GM12878 (cell line): ENCODE data around the gene FNDC3B. TPM values are rescaled to one million over a fixed set of nuclear protein-coding genes. Genes with fewer than 3 reads are reported as not detected.

Experiments used
- ATAC-seq: fragments of 200-7000 bp; cut with Tn5 transposase; 3 replicates; pipeline ENCODE4 v1.9.1; 2020; ENCODE audit warnings: mild to moderate bottlenecking, moderate library complexity
- BruUV-seq: library from RNA; stranded (reverse); fragments of 400-500 nt; replicated peaks from 2 replicates; lab custom pipeline; 2021; lab: Mats Ljungman, UMichigan
- CTCF ChIA-PET: fragments of 300-600 bp; sonication (Branson Sonifier 250); formaldehyde crosslinking; extraction: SDS; loops from one replicate; lab custom pipeline; 2021; ENCODE audit warnings: inconsistent platforms; lab: Yijun Ruan, JAX
- POLR2A ChIA-PET: fragments of 350-600 bp; formaldehyde crosslinking; extraction: SDS; loops from one replicate; lab custom pipeline; 2021; ENCODE audit warnings: inconsistent platforms; lab: Charles Lee
- RAD21 ChIA-PET: fragments of 300-600 bp; sonication (Branson Sonifier 250); formaldehyde crosslinking; loops from one replicate; lab custom pipeline; 2023; ENCODE audit warnings: antibody characterized with exemption; ENCODE audit not compliant: unreplicated experiment; lab: Charles Lee
- SMC1A ChIA-PET: fragments of 300-600 bp; sonication (Branson Sonifier 250); formaldehyde crosslinking; loops from one replicate; lab custom pipeline; 2023; ENCODE audit not compliant: unreplicated experiment, uncharacterized antibody; lab: Charles Lee
- DNase-seq: peaks from one replicate; pipeline ENCODE4 v3.0.0-alpha.2; 2011; ENCODE audit warnings: low read depth, low spot score
- FAIRE-seq: peaks from 3 replicates; lab custom pipeline; 2011; peaks lifted over from hg19 to GRCh38; lab: Jason Lieb, UNC
- H2AFZ ChIP-seq: 2 replicates; pipeline ENCODE4 v1.6.0; 2011; ENCODE audit warnings: low read depth, low read length, control low read depth; ENCODE audit not compliant: control insufficient read depth
- H3K27ac ChIP-seq: 2 replicates; pipeline ENCODE4 v1.5.1; 2011; ENCODE audit warnings: control low read depth; ENCODE audit not compliant: control insufficient read depth, insufficient read depth
- H3K27me3 ChIP-seq, 2 experiments: replicated peaks in 1 of 2; 2 replicates each; pipeline versions ENCODE4 v1.6.0 to v1.6.1; 2011; ENCODE audit warnings: low read length in 1 of 2; ENCODE audit not compliant: control insufficient read depth in 2 of 2, insufficient read depth in 2 of 2
- H3K36me3 ChIP-seq, 2 experiments: 2 replicates each; pipeline ENCODE4 v1.5.1; 2011; ENCODE audit warnings: low read length in 1 of 2; ENCODE audit not compliant: control insufficient read depth in 2 of 2, insufficient read depth in 2 of 2
- H3K4me1 ChIP-seq: 2 replicates; pipeline ENCODE4 v1.6.1; 2011; ENCODE audit warnings: mild to moderate bottlenecking, low read length, moderate library complexity, mixed read lengths; ENCODE audit not compliant: control insufficient read depth, insufficient read depth
- H3K4me2 ChIP-seq: 2 replicates; pipeline ENCODE4 v1.6.0; 2011; ENCODE audit warnings: control low read depth; ENCODE audit not compliant: control insufficient read depth, insufficient read depth
- H3K4me3 ChIP-seq: fragments of 200-600 bp; sonication (generic); 2 replicates; pipeline ENCODE4 v1.5.1; 2016
- H3K79me2 ChIP-seq: 2 replicates; pipeline ENCODE4 v1.6.0; 2011; ENCODE audit warnings: low read length; ENCODE audit not compliant: control insufficient read depth, insufficient read depth
- H3K9ac ChIP-seq: 2 replicates; pipeline ENCODE4 v1.8.0; 2011; ENCODE audit warnings: low read length, control low read depth, mixed read lengths; ENCODE audit not compliant: control insufficient read depth, insufficient read depth
- H3K9me3 ChIP-seq: replicated peaks from 3 replicates; pipeline ENCODE4 v1.5.1; 2011; ENCODE audit warnings: mild to moderate bottlenecking, low read length; ENCODE audit not compliant: control insufficient read depth, insufficient read depth
- H4K20me1 ChIP-seq: 2 replicates; pipeline ENCODE4 v1.6.0; 2011; ENCODE audit not compliant: control insufficient read depth, insufficient read depth
- ATF7 ChIP-seq: fragments of 450-650 bp; IDR thresholded peaks from 2 replicates; pipeline ENCODE4 v1.6.1; 2016; ENCODE audit warnings: low read depth, mild to moderate bottlenecking
- BRCA1 ChIP-seq: IDR thresholded peaks from 2 replicates; pipeline ENCODE4 v1.6.1; 2011; ENCODE audit warnings: low read depth, low read length, improper control_type of control experiment
- FOS ChIP-seq: IDR thresholded peaks from 3 replicates; pipeline ENCODE4 v1.6.1; 2011; ENCODE audit warnings: borderline replicate concordance; ENCODE audit not compliant: insufficient read length; ENCODE audit errors: extremely low read depth
- HDAC6 ChIP-seq: fragments of 200-600 bp; sonication (generic); IDR thresholded peaks from one replicate; pipeline ENCODE4 v1.8.0; 2017; ENCODE audit warnings: antibody characterized with exemption; ENCODE audit not compliant: unreplicated experiment
- IRF4 ChIP-seq: IDR thresholded peaks from 2 replicates; pipeline ENCODE4 v1.6.1; 2011; ENCODE audit warnings: low read depth, low read length
- KDM1A ChIP-seq: fragments of 200-600 bp; sonication (generic); IDR thresholded peaks from 2 replicates; pipeline ENCODE4 v1.6.1; 2016; ENCODE audit warnings: borderline replicate concordance
- LARP7 ChIP-seq: fragments of 450-650 bp; IDR thresholded peaks from 2 replicates; pipeline ENCODE4 v1.6.1; 2017; ENCODE audit warnings: mild to moderate bottlenecking
- MTA2 ChIP-seq: fragments of 450-650 bp; IDR thresholded peaks from 2 replicates; pipeline ENCODE4 v1.6.1; 2016; ENCODE audit warnings: low read depth, mild to moderate bottlenecking, moderate library complexity
- MTA3 ChIP-seq: IDR thresholded peaks from 2 replicates; pipeline ENCODE4 v1.6.1; 2012; ENCODE audit warnings: low read length, inconsistent platforms, borderline replicate concordance
- NFIC ChIP-seq: IDR thresholded peaks from 2 replicates; pipeline ENCODE4 v1.6.1; 2012; ENCODE audit warnings: low read depth, mild to moderate bottlenecking, inconsistent platforms, low read length, moderate library complexity
- SMC3 ChIP-seq: IDR thresholded peaks from 2 replicates; pipeline ENCODE4 v1.6.1; 2011; ENCODE audit warnings: low read length, improper control_type of control experiment, borderline replicate concordance
- SP1 ChIP-seq: IDR thresholded peaks from one replicate; pipeline ENCODE4 v1.6.1; 2011; ENCODE audit warnings: low read depth, low read length
- SPI1 ChIP-seq: IDR thresholded peaks from 2 replicates; pipeline ENCODE4 v1.6.1; 2011; ENCODE audit warnings: low read depth, mild to moderate bottlenecking, low read length, moderate library complexity, borderline replicate concordance; ENCODE audit not compliant: insufficient read depth
- WGBS: methylation state at CpG from one replicate; pipeline ENCODE4 v1.1.6; 2016; ENCODE audit warnings: low lambda C conversion rate; ENCODE audit not compliant: insufficient replicate concordance, insufficient coverage; ENCODE audit errors: missing lambda C conversion rate; 5-methylcytosine and 5-hydroxymethylcytosine counted together
- in situ Hi-C: fragments of 300-500 bp; cut with MboI; formaldehyde crosslinking; loops from 9 replicates; pipeline ENCODE4 v1.14.3; 2018; ENCODE audit warnings: mixed read lengths
- intact Hi-C: fragments of 100-400 bp; cut with micrococcal nuclease; formaldehyde crosslinking; loops from one replicate; pipeline ENCODE4 v1.14.2; 2022; ENCODE audit not compliant: unreplicated experiment
- polyA plus RNA-seq, 11 experiments: library from polyadenylated mRNA; depleted of rRNA in 4 of 11; unstranded in 6 of 11; stranded (reverse) in 5 of 11; fragments of >200 nt; fragmentation: Nextera tagmentation in 4 of 11; fragmentation: Illumina TruSeq in 1 of 11; extraction: Ambion mirVana in 4 of 11; extraction: Trizol in 1 of 11; gene quantifications; 1 replicate in 1 of 11; 2 replicates in 10 of 11; pipeline versions ENCODE4 v1.2.1 to v1.2.3, GENCODE V29; 2011 to 2016; ENCODE audit warnings: inconsistent platforms in 2 of 11, missing spikeins in 2 of 11, low read depth in 1 of 11
- total RNA-seq, 4 experiments: library from RNA; depleted of rRNA in 3 of 4; stranded (reverse); fragments of >200 nt in 3 of 4; fragmentation: Illumina TruSeq in 1 of 4; extraction: Trizol in 1 of 4; gene quantifications; 2 replicates each; pipeline versions ENCODE4 v1.2.1 to v1.2.3, GENCODE V29; 2013 to 2021

Gene FNDC3B
- total and polyA plus RNA-seq, 10 of the 15 experiments (the other 5 are each of a cell fraction or from before 2014, with no cell fraction given): 7.9 to 35.0 (median 18.5) TPM

DNA sequence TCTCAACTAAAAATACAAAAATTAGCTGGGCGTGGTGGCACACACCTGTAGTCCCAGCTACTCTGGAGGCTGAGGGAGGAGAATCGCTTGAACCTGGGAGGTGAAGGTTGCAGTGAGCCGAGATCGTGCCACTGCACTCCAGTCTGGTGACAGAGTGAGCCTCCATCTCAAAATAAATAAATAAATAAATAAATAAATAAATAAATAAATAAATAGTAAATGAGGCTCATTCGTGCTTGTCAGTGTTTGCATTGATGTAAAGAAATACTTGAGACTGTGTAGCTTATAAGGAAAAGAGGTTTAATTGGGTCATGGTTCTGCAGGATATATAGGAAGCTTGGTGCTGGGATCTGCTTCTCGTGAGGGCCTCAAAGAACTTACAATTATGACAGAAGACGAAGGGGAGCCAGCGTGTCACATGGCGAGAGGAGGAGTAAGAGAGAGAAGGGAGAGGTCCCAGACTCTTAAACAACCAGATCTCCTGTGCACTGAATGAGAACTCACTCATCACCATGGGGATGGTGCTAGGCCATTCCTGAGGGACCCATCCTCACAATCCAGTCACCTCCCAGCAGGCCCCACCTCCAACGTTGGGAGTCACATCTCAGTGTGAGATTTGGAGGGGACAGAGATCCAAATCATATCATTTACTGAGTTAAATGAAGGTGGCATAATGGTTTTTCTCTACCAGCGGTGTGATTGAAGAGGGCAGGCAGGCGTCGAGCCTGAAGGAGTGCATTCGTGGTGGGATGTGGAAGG, 104.5 kb downstream of the FNDC3B start:
- Histone ChIP-seq H3K9me3 (peaks cover 2% of the 10 kb centered on the region; the same call in 1 of the 3 replicates), H3K27ac (peak overlapping the region; percentile 48), H4K20me1 (no peaks in the 10 kb centered on the region), H3K79me2 (peaks cover 67% of the 10 kb centered on the region), H3K36me3 (peaks cover 4 to 10% of the 10 kb centered on the region in 2 experiments; a peak in 1 of 4 replicates), H3K9ac (no peak overlapping the region), H3K4me3 (no peak overlapping the region), H3K4me2 (no peak overlapping the region)
- WGBS: 96% methylated on average over 13 of the region's 14 CpGs
- ChIA-PET RAD21 (interaction anchor here (0.6 to 8.9 kb wide), 5 partner anchors 11 to 1778 kb away, joined by 4 to 124 read pairs (median 37); no protein-coding TSS in a partner anchor), POLR2A (interaction anchor here (1.5 to 2.3 kb wide), 3 partner anchors 9 to 38 kb away, joined by 3 to 8 read pairs (median 6); no protein-coding TSS in a partner anchor), CTCF (interaction anchor here (0.6 to 2.2 kb wide), 4 partner anchors 15 to 188 kb away, joined by 3 to 7 read pairs (median 4); no protein-coding TSS in a partner anchor), SMC1A (interaction anchor here (0.5 to 23.1 kb wide), 12 partner anchors 7 to 409 kb away, joined by 3 to 441 read pairs (median 4); no protein-coding TSS in a partner anchor)
- DNase-seq: no peak
- ATAC-seq: no peak
- in situ Hi-C loops: no loop called here
- no peak for FAIRE-seq
- TF ChIP-seq HDAC6 (no peak), MTA2 (no peak), NFIC (no peak), FOS (no peak), MTA3 (no peak), LARP7 (no peak), SMC3 (no peak), KDM1A (no peak), SP1 (no peak), IRF4 (no peak), SPI1 (no peak), ATF7 (no peak), BRCA1 (no peak)
- TF ChIP-seq, all 136 proteins: peak for 0
- intact Hi-C loops: loop anchor here (5.0 kb wide), 2 partner anchors 38 to 82 kb away; no protein-coding TSS in a partner anchor
- Histone ChIP-seq H2AFZ (no peak overlapping the region), H3K27me3 (no peaks in the 10 kb centered on the region), H3K4me1 (peaks cover 78% of the 10 kb centered on the region)
- BruUV-seq: no TSS peak
